OCI-LY1 (cell line): ENCODE measurements around the gene CHN2.

Experiments used
- H2AFZ ChIP-seq: fragments of 200-600 bp; sonication (generic), shearing (Covaris generic); 2 replicates; pipeline ENCODE4 v1.6.0; 2014; ENCODE audit warnings: antibody characterized with exemption, mild to moderate bottlenecking, low read length
- H3F3A ChIP-seq: fragments of 200-600 bp; sonication (generic), shearing (Covaris generic); 2 replicates; pipeline ENCODE4 v1.6.0; 2014; ENCODE audit warnings: mild to moderate bottlenecking, antibody characterized with exemption, low read length, moderate library complexity; ENCODE audit not compliant: insufficient read depth
- H3K27ac ChIP-seq: fragments of 200-600 bp; sonication (generic); 2 replicates; pipeline ENCODE4 v1.5.1; 2014; ENCODE audit warnings: low read length, mixed run types, mild to moderate bottlenecking, low read depth; ENCODE audit not compliant: poor library complexity, severe bottlenecking
- H3K27me3 ChIP-seq: fragments of 200-600 bp; sonication (generic); 2 replicates; pipeline ENCODE4 v1.6.0; 2014; ENCODE audit warnings: antibody characterized with exemption, mild to moderate bottlenecking, low read length, moderate library complexity; ENCODE audit not compliant: insufficient read depth
- H3K36me3 ChIP-seq: fragments of 200-600 bp; sonication (generic); 2 replicates; pipeline ENCODE4 v1.6.1; 2014; ENCODE audit warnings: mild to moderate bottlenecking, antibody characterized with exemption, low read length, moderate library complexity, mixed read lengths; ENCODE audit not compliant: insufficient read depth
- H3K4me1 ChIP-seq: fragments of 200-600 bp; sonication (generic); 2 replicates; pipeline ENCODE4 v1.5.1; 2014; ENCODE audit warnings: mild to moderate bottlenecking, low read length, moderate library complexity; ENCODE audit not compliant: insufficient read depth, severe bottlenecking
- H3K4me2 ChIP-seq: fragments of 200-600 bp; sonication (generic), shearing (Covaris generic); 2 replicates; pipeline ENCODE4 v1.6.1; 2014; ENCODE audit warnings: low read length
- H3K4me3 ChIP-seq: fragments of 200-600 bp; sonication (generic); 2 replicates; pipeline ENCODE4 v1.5.1; 2014; ENCODE audit warnings: low read length, low read depth, mild to moderate bottlenecking, mixed read lengths; ENCODE audit not compliant: poor library complexity, severe bottlenecking
- H3K79me2 ChIP-seq: fragments of 200-600 bp; shearing (Covaris generic); 2 replicates; pipeline ENCODE4 v1.6.1; 2016; ENCODE audit warnings: mixed run types, low read length, mixed read lengths; ENCODE audit not compliant: insufficient read depth
- H3K9ac ChIP-seq: fragments of 200-600 bp; sonication (generic), shearing (Covaris generic); 2 replicates; pipeline ENCODE4 v1.6.1; 2014; ENCODE audit warnings: mild to moderate bottlenecking, low read length, mixed read lengths
- H3K9me2 ChIP-seq: fragments of 200-600 bp; sonication (generic), shearing (Covaris generic); 2 replicates; pipeline ENCODE4 v1.6.1; 2014; ENCODE audit warnings: low read depth, mild to moderate bottlenecking, low read length, mixed read lengths
- H3K9me3 ChIP-seq: fragments of 200-600 bp; shearing (Covaris generic); 2 replicates; pipeline ENCODE4 v1.6.1; 2014; ENCODE audit warnings: low read length, mixed read lengths
- H4K20me1 ChIP-seq: fragments of 200-600 bp; sonication (generic), shearing (Covaris generic); 2 replicates; pipeline ENCODE4 v1.6.0; 2016; ENCODE audit warnings: mild to moderate bottlenecking, low read length; ENCODE audit not compliant: insufficient read depth
- EZH2 ChIP-seq: fragments of 200-600 bp; sonication (generic), shearing (Covaris generic); IDR thresholded peaks from 2 replicates; pipeline ENCODE4 v1.8.0; 2017; ENCODE audit warnings: borderline replicate concordance, mixed run types, mild to moderate bottlenecking, antibody characterized with exemption, low read length, moderate library complexity, mixed read lengths
- TF ChIP-seq, protein P1 (sequence below): fragments of 200-600 bp; sonication (generic), shearing (Covaris generic); IDR thresholded peaks from 2 replicates; pipeline ENCODE4 v1.5.1; 2017; ENCODE audit warnings: mild to moderate bottlenecking, antibody characterized with exemption, low read length, moderate library complexity, mixed read lengths

Gene CHN2

GRCh38 chr7:29363636-29364425 lies 169.3 kb downstream of the CHN2 start:
- TF ChIP-seq, protein P1, sequence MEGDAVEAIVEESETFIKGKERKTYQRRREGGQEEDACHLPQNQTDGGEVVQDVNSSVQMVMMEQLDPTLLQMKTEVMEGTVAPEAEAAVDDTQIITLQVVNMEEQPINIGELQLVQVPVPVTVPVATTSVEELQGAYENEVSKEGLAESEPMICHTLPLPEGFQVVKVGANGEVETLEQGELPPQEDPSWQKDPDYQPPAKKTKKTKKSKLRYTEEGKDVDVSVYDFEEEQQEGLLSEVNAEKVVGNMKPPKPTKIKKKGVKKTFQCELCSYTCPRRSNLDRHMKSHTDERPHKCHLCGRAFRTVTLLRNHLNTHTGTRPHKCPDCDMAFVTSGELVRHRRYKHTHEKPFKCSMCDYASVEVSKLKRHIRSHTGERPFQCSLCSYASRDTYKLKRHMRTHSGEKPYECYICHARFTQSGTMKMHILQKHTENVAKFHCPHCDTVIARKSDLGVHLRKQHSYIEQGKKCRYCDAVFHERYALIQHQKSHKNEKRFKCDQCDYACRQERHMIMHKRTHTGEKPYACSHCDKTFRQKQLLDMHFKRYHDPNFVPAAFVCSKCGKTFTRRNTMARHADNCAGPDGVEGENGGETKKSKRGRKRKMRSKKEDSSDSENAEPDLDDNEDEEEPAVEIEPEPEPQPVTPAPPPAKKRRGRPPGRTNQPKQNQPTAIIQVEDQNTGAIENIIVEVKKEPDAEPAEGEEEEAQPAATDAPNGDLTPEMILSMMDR, result no peak
- TF ChIP-seq EZH2, result no peak
- Histone ChIP-seq H3K9ac (no peak overlapping the region), H2AFZ (no peak overlapping the region), H3K79me2 (no peaks in the 10 kb centered on the region), H3K36me3 (no peaks in the 10 kb centered on the region), H3K9me2 (no peaks in the 10 kb centered on the region), H3F3A (no peaks in the 10 kb centered on the region), H3K9me3 (no peaks in the 10 kb centered on the region), H3K27ac (no peak overlapping the region), H3K4me3 (no peak overlapping the region), H3K4me1 (no peaks in the 10 kb centered on the region), H4K20me1 (no peaks in the 10 kb centered on the region), H3K4me2 (no peak overlapping the region), H3K27me3 (no peaks in the 10 kb centered on the region; the same call in none of the 2 replicates)

GRCh38 chr7:29364661-29365060 lies 170.1 kb downstream of the CHN2 start:
- TF ChIP-seq EZH2, result no peak
- TF ChIP-seq, protein P1, result no peak
- Histone ChIP-seq H3K4me1 (no peaks in the 10 kb centered on the region), H3K79me2 (no peaks in the 10 kb centered on the region), H3K9me2 (no peaks in the 10 kb centered on the region), H3K4me3 (no peak overlapping the region), H3K36me3 (no peaks in the 10 kb centered on the region), H3K4me2 (no peak overlapping the region), H3K9me3 (no peaks in the 10 kb centered on the region), H2AFZ (no peak overlapping the region), H3K9ac (no peak overlapping the region), H3K27ac (no peak overlapping the region), H3K27me3 (no peaks in the 10 kb centered on the region; the same call in 1 of the 2 replicates), H3F3A (no peaks in the 10 kb centered on the region), H4K20me1 (no peaks in the 10 kb centered on the region)

DNA sequence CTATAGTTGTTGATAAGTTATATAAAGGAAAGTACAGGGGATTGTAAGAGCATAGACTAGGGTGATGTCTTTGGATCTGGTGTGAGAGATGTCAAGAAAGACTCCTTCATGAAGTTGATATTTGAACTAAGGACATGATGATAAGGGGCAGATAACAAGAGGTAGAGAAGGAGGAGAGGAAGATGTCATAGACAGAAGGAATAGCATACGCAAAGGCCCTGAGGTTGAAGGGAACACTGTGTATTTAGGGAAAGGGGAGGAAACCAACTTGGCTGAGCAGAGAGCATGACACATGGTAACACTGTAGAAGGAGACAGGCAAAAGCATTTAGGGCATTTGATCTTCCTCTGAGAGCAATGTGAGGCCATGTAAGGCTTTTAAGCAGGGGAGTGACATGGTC lies 170.8 kb downstream of the CHN2 start:
- Histone ChIP-seq H3K4me1 (no peaks in the 10 kb centered on the region), H3K79me2 (no peaks in the 10 kb centered on the region), H3F3A (no peaks in the 10 kb centered on the region), H3K9me2 (no peaks in the 10 kb centered on the region), H3K27ac (no peak overlapping the region), H3K27me3 (no peaks in the 10 kb centered on the region; the same call in 1 of the 2 replicates), H4K20me1 (no peaks in the 10 kb centered on the region), H3K4me3 (no peak overlapping the region), H3K9me3 (no peaks in the 10 kb centered on the region), H3K4me2 (no peak overlapping the region), H3K36me3 (no peaks in the 10 kb centered on the region), H2AFZ (no peak overlapping the region), H3K9ac (no peak overlapping the region)
- no peak for TF ChIP-seq EZH2
- TF ChIP-seq, protein P1, result no peak
